K562 (cell line): Measurements from ENCODE around the gene SFPQ. TPM values are rescaled to one million over a fixed set of nuclear protein-coding genes. Genes with fewer than 3 reads are reported as not detected.

Experiments used
- BCL6 ChIP-seq: fragments of 250-450 bp; sonication (Bioruptor Pico); IDR thresholded peaks from 2 replicates; pipeline ENCODE4 v1.4.0; 2020
- BRD9 ChIP-seq: fragments of 450-650 bp; IDR thresholded peaks from 2 replicates; pipeline ENCODE4 v1.6.1; 2018; ENCODE audit warnings: low read depth; ENCODE audit not compliant: partially characterized antibody
- CBX2 ChIP-seq: fragments of 200-600 bp; sonication (generic); IDR thresholded peaks from one replicate; pipeline ENCODE4 v1.6.1; 2012; ENCODE audit warnings: mild to moderate bottlenecking, low read length, inconsistent platforms; ENCODE audit not compliant: insufficient read depth, poor library complexity, severe bottlenecking
- HLTF ChIP-seq: fragments of 450-650 bp; IDR thresholded peaks from 2 replicates; pipeline ENCODE4 v1.6.1; 2016
- HNRNPLL ChIP-seq: fragments of 200-400 bp; formaldehyde crosslinking; IDR thresholded peaks from 2 replicates; pipeline ENCODE4 v1.6.1; 2017; ENCODE audit warnings: low read length, low read depth, mild to moderate bottlenecking; ENCODE audit not compliant: poor library complexity, severe bottlenecking
- ILK ChIP-seq: fragments of 450-650 bp; IDR thresholded peaks from 2 replicates; pipeline ENCODE4 v1.6.1; 2016; ENCODE audit warnings: missing genetic modification characterization, low read depth, mild to moderate bottlenecking, missing compliant biosample characterization, moderate library complexity, borderline replicate concordance
- KAT7 ChIP-seq: sonication (generic); formaldehyde crosslinking; IDR thresholded peaks from 2 replicates; pipeline ENCODE4 v1.8.0; 2022; ENCODE audit warnings: missing genetic modification reagents, mild to moderate bottlenecking, borderline replicate concordance
- MEIS2 ChIP-seq: fragments of 450-650 bp; IDR thresholded peaks from 2 replicates; pipeline ENCODE4 v1.6.1; 2014; ENCODE audit warnings: mild to moderate bottlenecking; ENCODE audit not compliant: partially characterized antibody
- NR4A1 ChIP-seq, 2 experiments: fragments of 250-450 bp in 1 of 2; fragments of 450-650 bp in 1 of 2; sonication (Bioruptor Pico) in 1 of 2; IDR thresholded peaks; 2 replicates each; pipeline versions ENCODE4 v1.4.0 to v1.6.1; 2016 to 2020; ENCODE audit warnings: mild to moderate bottlenecking in 2 of 2, missing compliant biosample characterization in 1 of 2, missing genetic modification characterization in 1 of 2, moderate library complexity in 1 of 2
- SFPQ ChIP-seq: fragments of 200-400 bp; formaldehyde crosslinking; IDR thresholded peaks from 2 replicates; pipeline ENCODE4 v1.6.1; 2017; ENCODE audit warnings: mild to moderate bottlenecking, low read depth, low read length, moderate library complexity
- SP1 ChIP-seq: sonication (generic); formaldehyde crosslinking; IDR thresholded peaks from 2 replicates; pipeline ENCODE4 v1.8.1; 2022; ENCODE audit warnings: mild to moderate bottlenecking, missing genetic modification reagents
- SUPT5H ChIP-seq: fragments of 450-650 bp; IDR thresholded peaks from 2 replicates; pipeline ENCODE4 v1.6.1; 2016
- TAL1 ChIP-seq: fragments of 450-650 bp; IDR thresholded peaks from 2 replicates; pipeline ENCODE4 v1.6.1; 2016; ENCODE audit warnings: mild to moderate bottlenecking
- UBTF ChIP-seq, 2 experiments: IDR thresholded peaks; 2 replicates each; pipeline ENCODE4 v1.6.1; 2012; ENCODE audit warnings: improper control_type of control experiment in 2 of 2, low read depth in 2 of 2, low read length in 2 of 2, borderline replicate concordance in 1 of 2
- XRCC4 ChIP-seq: IDR thresholded peaks from one replicate; pipeline ENCODE4 v1.6.1; 2011; ENCODE audit not compliant: insufficient read depth, insufficient read length; ENCODE audit errors: extremely low read depth
- ZFPM2 ChIP-seq: fragments of 250-450 bp; sonication (Bioruptor Pico); IDR thresholded peaks from 2 replicates; pipeline ENCODE4 v1.5.1; 2022; ENCODE audit warnings: mild to moderate bottlenecking
- ZNF3 ChIP-seq: fragments of 250-450 bp; sonication (Bioruptor Pico); IDR thresholded peaks from 2 replicates; pipeline ENCODE4 v1.5.0; 2021; ENCODE audit warnings: mild to moderate bottlenecking, moderate library complexity
- ZNF644 ChIP-seq: fragments of 200-800 bp; sonication (Bioruptor generic); IDR thresholded peaks from 2 replicates; pipeline ENCODE4 v1.6.1; 2016; ENCODE audit warnings: low read depth, missing genetic modification characterization, missing compliant biosample characterization
- polyA plus RNA-seq, 8 experiments: library from polyadenylated mRNA; depleted of rRNA in 4 of 8; stranded (reverse) in 5 of 8; unstranded in 3 of 8; fragments of >200 nt; fragmentation: Nextera tagmentation in 2 of 8; fragmentation: Illumina TruSeq in 1 of 8; extraction: Ambion mirVana in 2 of 8; extraction: Trizol in 1 of 8; gene quantifications; 2 replicates each; pipeline versions ENCODE4 v1.2.1 to v1.2.3, GENCODE V29; 2011 to 2014; ENCODE audit warnings: inconsistent platforms in 1 of 8, missing spikeins in 1 of 8
- total RNA-seq, 7 experiments: library from RNA; depleted of rRNA in 6 of 7; stranded (reverse); fragments of >200 nt in 6 of 7; fragmentation: Illumina TruSeq in 2 of 7; extraction: Trizol in 2 of 7; gene quantifications; 2 replicates each; pipeline versions ENCODE4 v1.2.1 to v1.2.3, GENCODE V29; 2011 to 2021; ENCODE audit warnings: low replicate concordance in 1 of 7
- TF ChIP-seq, protein P1 (sequence below): sonication (generic); formaldehyde crosslinking; IDR thresholded peaks from 2 replicates; pipeline ENCODE4 v1.8.0; 2023; ENCODE audit warnings: missing genetic modification reagents, mild to moderate bottlenecking, borderline replicate concordance

The SFPQ gene
- total and polyA plus RNA-seq, 9 of the 15 experiments (the other 6 are each of a cell fraction or from before 2014, with no cell fraction given), result 69.7 to 562 (median 399) TPM

GRCh38 chr1:35180776-35181374 lies 12.1 kb downstream of the SFPQ start (continued):
- TF ChIP-seq SP1 (CRISPR knock-in tag) (no peak), HNRNPLL (no peak), UBTF (IDR thresholded peaks at IDR 0.05; ENCODE audit: borderline replicate concordance in 1 of 2, low read depth in 2 of 2, low read length in 2 of 2) (no peak), MEIS2 (peak; percentile 18), BRD9 (no peak), NR4A1 (CRISPR knock-in tag; IDR thresholded peaks at IDR 0.05) (no peak), NR4A1 (tag; IDR thresholded peaks at IDR 0.05) (no peak), SFPQ (no peak), BCL6 (CRISPR knock-in tag) (no peak), ZNF3 (no peak), KAT7 (no peak), ZFPM2 (no peak), SUPT5H (peak; percentile 83), ZNF644 (tag) (no peak), HLTF (no peak), ILK (tag) (no peak), TAL1 (peak; percentile 43; the same call in 1 of the 2 replicates), XRCC4 (no peak), CBX2 (no peak)
- TF ChIP-seq, protein P1, sequence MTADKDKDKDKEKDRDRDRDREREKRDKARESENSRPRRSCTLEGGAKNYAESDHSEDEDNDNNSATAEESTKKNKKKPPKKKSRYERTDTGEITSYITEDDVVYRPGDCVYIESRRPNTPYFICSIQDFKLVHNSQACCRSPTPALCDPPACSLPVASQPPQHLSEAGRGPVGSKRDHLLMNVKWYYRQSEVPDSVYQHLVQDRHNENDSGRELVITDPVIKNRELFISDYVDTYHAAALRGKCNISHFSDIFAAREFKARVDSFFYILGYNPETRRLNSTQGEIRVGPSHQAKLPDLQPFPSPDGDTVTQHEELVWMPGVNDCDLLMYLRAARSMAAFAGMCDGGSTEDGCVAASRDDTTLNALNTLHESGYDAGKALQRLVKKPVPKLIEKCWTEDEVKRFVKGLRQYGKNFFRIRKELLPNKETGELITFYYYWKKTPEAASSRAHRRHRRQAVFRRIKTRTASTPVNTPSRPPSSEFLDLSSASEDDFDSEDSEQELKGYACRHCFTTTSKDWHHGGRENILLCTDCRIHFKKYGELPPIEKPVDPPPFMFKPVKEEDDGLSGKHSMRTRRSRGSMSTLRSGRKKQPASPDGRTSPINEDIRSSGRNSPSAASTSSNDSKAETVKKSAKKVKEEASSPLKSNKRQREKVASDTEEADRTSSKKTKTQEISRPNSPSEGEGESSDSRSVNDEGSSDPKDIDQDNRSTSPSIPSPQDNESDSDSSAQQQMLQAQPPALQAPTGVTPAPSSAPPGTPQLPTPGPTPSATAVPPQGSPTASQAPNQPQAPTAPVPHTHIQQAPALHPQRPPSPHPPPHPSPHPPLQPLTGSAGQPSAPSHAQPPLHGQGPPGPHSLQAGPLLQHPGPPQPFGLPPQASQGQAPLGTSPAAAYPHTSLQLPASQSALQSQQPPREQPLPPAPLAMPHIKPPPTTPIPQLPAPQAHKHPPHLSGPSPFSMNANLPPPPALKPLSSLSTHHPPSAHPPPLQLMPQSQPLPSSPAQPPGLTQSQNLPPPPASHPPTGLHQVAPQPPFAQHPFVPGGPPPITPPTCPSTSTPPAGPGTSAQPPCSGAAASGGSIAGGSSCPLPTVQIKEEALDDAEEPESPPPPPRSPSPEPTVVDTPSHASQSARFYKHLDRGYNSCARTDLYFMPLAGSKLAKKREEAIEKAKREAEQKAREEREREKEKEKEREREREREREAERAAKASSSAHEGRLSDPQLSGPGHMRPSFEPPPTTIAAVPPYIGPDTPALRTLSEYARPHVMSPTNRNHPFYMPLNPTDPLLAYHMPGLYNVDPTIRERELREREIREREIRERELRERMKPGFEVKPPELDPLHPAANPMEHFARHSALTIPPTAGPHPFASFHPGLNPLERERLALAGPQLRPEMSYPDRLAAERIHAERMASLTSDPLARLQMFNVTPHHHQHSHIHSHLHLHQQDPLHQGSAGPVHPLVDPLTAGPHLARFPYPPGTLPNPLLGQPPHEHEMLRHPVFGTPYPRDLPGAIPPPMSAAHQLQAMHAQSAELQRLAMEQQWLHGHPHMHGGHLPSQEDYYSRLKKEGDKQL (CRISPR knock-in tag), result no peak
